PC-3 (cell line): ENCODE results near the gene GALR3. TPM values are rescaled to one million over a fixed set of nuclear protein-coding genes. Genes with fewer than 3 reads are reported as not detected.

ENCODE experiments used
- ATAC-seq: fragments of 200-7000 bp; cut with Tn5 transposase; 2 replicates; pipeline ENCODE4 v1.9.1; 2020; ENCODE audit warnings: mild to moderate bottlenecking, moderate library complexity
- BruUV-seq: library from RNA; stranded (reverse); fragments of 400-500 nt; replicated peaks from 2 replicates; lab custom pipeline; 2021; lab: Mats Ljungman, UMichigan
- CTCF ChIA-PET: fragments of 300-600 bp; sonication (Branson Sonifier 250); formaldehyde crosslinking; loops from one replicate; lab custom pipeline; 2022; ENCODE audit warnings: antibody characterized with exemption; lab: Charles Lee
- POLR2A ChIA-PET: fragments of 300-600 bp; sonication (Branson Sonifier 250); formaldehyde crosslinking; loops from one replicate; lab custom pipeline; 2022; ENCODE audit warnings: antibody characterized with exemption; ENCODE audit not compliant: unreplicated experiment; lab: Charles Lee
- DNase-seq: peaks from one replicate; pipeline ENCODE4 v3.0.0-alpha.2; 2015
- H2AFZ ChIP-seq: fragments of 300-600 bp; sonication (generic); 2 replicates; pipeline ENCODE4 v1.6.0; 2016; ENCODE audit warnings: antibody characterized with exemption, low read length
- H3F3A ChIP-seq: fragments of 300-600 bp; sonication (generic); one replicate; pipeline ENCODE4 v1.6.0; 2017; ENCODE audit warnings: antibody characterized with exemption, low read length, control low read depth, mild to moderate bottlenecking; ENCODE audit not compliant: unreplicated experiment
- H3K27ac ChIP-seq: fragments of 300-600 bp; sonication (generic); 2 replicates; pipeline ENCODE4 v1.5.1; 2016; ENCODE audit warnings: mild to moderate bottlenecking, low read length
- H3K27me3 ChIP-seq: fragments of 300-600 bp; sonication (generic); 2 replicates; pipeline ENCODE4 v1.6.1; 2016; ENCODE audit warnings: low read length, mixed read lengths
- H3K36me3 ChIP-seq: fragments of 300-600 bp; sonication (generic); 2 replicates; pipeline ENCODE4 v1.6.1; 2016; ENCODE audit warnings: low read depth, mixed run types, low read length, mixed read lengths
- H3K4me1 ChIP-seq: fragments of 300-600 bp; sonication (generic); 2 replicates; pipeline ENCODE4 v1.5.1; 2016; ENCODE audit warnings: low read length; ENCODE audit not compliant: insufficient read depth
- H3K4me2 ChIP-seq: fragments of 300-600 bp; sonication (generic); 2 replicates; pipeline ENCODE4 v1.6.0; 2016; ENCODE audit warnings: low read length
- H3K4me3 ChIP-seq: fragments of 300-600 bp; sonication (generic); 2 replicates; pipeline ENCODE4 v1.5.1; 2016; ENCODE audit warnings: mild to moderate bottlenecking, low read length, mixed read lengths
- H3K79me2 ChIP-seq: fragments of 300-600 bp; sonication (generic); 2 replicates; pipeline ENCODE4 v1.6.1; 2017; ENCODE audit warnings: low read length, mixed read lengths
- H3K9ac ChIP-seq: fragments of 300-600 bp; sonication (generic); 2 replicates; pipeline ENCODE4 v1.6.0; 2016; ENCODE audit warnings: mild to moderate bottlenecking, low read length
- H3K9me2 ChIP-seq: fragments of 300-600 bp; sonication (generic); replicated peaks from 2 replicates; pipeline ENCODE4 v1.6.1; 2016; ENCODE audit warnings: mixed run types, low read length, mixed read lengths
- H3K9me3 ChIP-seq: fragments of 300-600 bp; sonication (generic); 2 replicates; pipeline ENCODE4 v1.6.1; 2016; ENCODE audit warnings: low read length, mixed read lengths
- H4K20me1 ChIP-seq: fragments of 300-600 bp; sonication (generic); 2 replicates; pipeline ENCODE4 v1.6.1; 2016; ENCODE audit warnings: low read length, mixed read lengths
- CTCF ChIP-seq: fragments of 300-600 bp; sonication (generic); conservative IDR thresholded peaks from 2 replicates; pipeline ENCODE4 v1.5.1; 2017; ENCODE audit warnings: antibody characterized with exemption, low read depth, mild to moderate bottlenecking, low read length
- EZH2 ChIP-seq: fragments of 300-600 bp; sonication (generic); IDR thresholded peaks from one replicate; pipeline ENCODE4 v1.6.1; 2017; ENCODE audit warnings: antibody characterized with exemption, mild to moderate bottlenecking, low read length; ENCODE audit not compliant: unreplicated experiment
- EZH2phosphoT487 ChIP-seq: fragments of 300-600 bp; sonication (generic); IDR thresholded peaks from 2 replicates; pipeline ENCODE4 v1.6.1; 2018; ENCODE audit warnings: mild to moderate bottlenecking, antibody characterized with exemption, low read length, borderline replicate concordance
- intact Hi-C: fragments of 100-400 bp; cut with micrococcal nuclease; formaldehyde crosslinking; loops from 2 replicates; pipeline ENCODE4 v1.9.0; 2023
- total RNA-seq: library from RNA; depleted of rRNA; stranded (reverse); fragments of >200 nt; gene quantifications from 2 replicates; pipeline ENCODE4 v1.2.3, GENCODE V29; 2014

GALR3 gene
- total RNA-seq, 1 experiment from 2014 or later = not detected

GRCh38 chr22:37801946-37802309, 21.3 kb upstream of the GALR3 start:
- ChIA-PET POLR2A (no interaction called here), CTCF (interaction anchor here (0.6 kb wide), 1 partner anchor 19 kb away, joined by 3 read pairs; no protein-coding TSS in a partner anchor)
- intact Hi-C loops = loop anchor here (10.0 kb wide), 1 partner anchor 117 kb away; the partner anchor contains the start of gene NOL12
- DNase-seq (no peak), ATAC-seq (no peak)
- Histone ChIP-seq H3K79me2 (peaks cover 19% of the 10 kb centered on the region), H3K27ac (no peak overlapping the region), H4K20me1 (peaks cover 17% of the 10 kb centered on the region), H3K4me1 (peaks cover 12% of the 10 kb centered on the region), H3K9me3 (no peaks in the 10 kb centered on the region), H3K4me3 (peak overlapping the region; percentile 82), H3K27me3 (no peaks in the 10 kb centered on the region), H3K9ac (peak overlapping the region; percentile 64), H3K36me3 (no peaks in the 10 kb centered on the region), H3K9me2 (no peaks in the 10 kb centered on the region), H2AFZ (peak overlapping the region; percentile 95), H3F3A (peaks cover 12% of the 10 kb centered on the region), H3K4me2 (peak overlapping the region; percentile 100)
- no TSS peak for BruUV-seq
- TF ChIP-seq CTCF = no peak
- TF ChIP-seq EZH2 = no peak
- no peak for TF ChIP-seq EZH2phosphoT487

- peaks cover 17% of the 10 kb centered on the region for H4K20me1 ChIP-seq
- BruUV-seq = no TSS peak
- H3F3A ChIP-seq = peaks cover 12% of the 10 kb centered on the region
- H3K4me2 ChIP-seq = peak overlapping the region; percentile 100
- H2AFZ ChIP-seq = peak overlapping the region; percentile 95
- ATAC-seq (peak; percentile 26), DNase-seq (peak; percentile 30)
- peak overlapping the region; percentile 64 for H3K9ac ChIP-seq
- no peaks in the 10 kb centered on the region for H3K9me3 ChIP-seq
- H3K27ac ChIP-seq = 0 out of 2 replicates have a peak overlapping the region, but pooled peaks have one; percentile 8
- TF ChIP-seq EZH2phosphoT487 (no peak), CTCF (no peak), EZH2 (no peak)
- intact Hi-C loops = loop anchor here (10.0 kb wide), 1 partner anchor 118 kb away; the partner anchor contains the start of gene NOL12
- H3K4me3 ChIP-seq = peak overlapping the region; percentile 82
- H3K79me2 ChIP-seq = peaks cover 20% of the 10 kb centered on the region
- H3K36me3 ChIP-seq = no peaks in the 10 kb centered on the region
- H3K9me2 ChIP-seq = no peaks in the 10 kb centered on the region
- ChIA-PET POLR2A (no interaction called here), CTCF (interaction anchor here (0.6 kb wide), 1 partner anchor 20 kb away, joined by 3 read pairs; no protein-coding TSS in a partner anchor)
- peaks cover 12% of the 10 kb centered on the region for H3K4me1 ChIP-seq
- H3K27me3 ChIP-seq = no peaks in the 10 kb centered on the region
These were observed 20.6 kb upstream of the GALR3 start for GRCh38 chr22:37802310-37803194.
